Activated T-cell treated with anti-CD3 and anti-CD28 coated beads for 4 hours (primary cell): Measurements from ENCODE around the gene LINC01488.

Experiments used
- DNase-seq: peaks from one replicate; pipeline ENCODE4 v3.0.0-alpha.2; 2020

The LINC01488 gene

DNA sequence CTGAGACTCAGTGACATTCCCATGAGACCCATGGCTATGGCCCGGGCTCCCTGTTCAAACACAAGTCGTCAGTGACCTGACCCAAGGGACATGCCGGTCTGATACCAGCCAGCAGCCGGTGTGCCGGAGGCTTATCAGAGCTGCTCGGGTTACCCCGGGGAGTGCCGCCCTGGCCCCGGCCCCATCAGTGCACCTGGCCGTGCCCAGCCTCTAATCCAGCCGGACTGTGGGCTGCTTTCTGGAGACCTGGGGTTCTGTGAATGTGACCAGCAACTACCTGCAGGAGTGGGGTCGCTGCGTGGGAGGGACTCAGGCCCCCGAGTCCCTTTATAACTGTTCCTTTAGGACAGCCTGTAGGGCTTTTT lies 52.7 kb downstream of the LINC01488 start:
- DNase-seq: no peak

GRCh38 chr11:69535908-69536307 lies 54.4 kb downstream of the LINC01488 start:
- no peak for DNase-seq

DNA sequence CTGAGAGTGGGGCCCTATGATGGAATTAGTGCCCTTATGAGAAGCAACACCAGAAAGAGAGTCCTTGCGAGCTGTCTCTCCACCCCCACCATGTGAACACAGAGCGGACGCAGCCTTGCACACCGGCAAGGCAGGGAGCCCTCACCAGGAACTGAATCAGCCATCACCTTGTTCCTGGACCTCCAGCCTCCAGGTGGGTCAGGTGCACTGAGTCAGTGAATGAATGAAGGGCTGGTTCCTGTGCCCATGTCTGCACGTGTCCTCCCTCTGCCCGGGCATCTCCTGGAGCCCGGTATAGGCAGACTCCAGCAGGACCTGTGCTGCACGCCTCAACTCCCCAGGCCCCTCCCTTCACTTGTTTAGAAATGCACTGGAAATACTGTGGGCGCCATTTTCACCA lies 54.9 kb downstream of the LINC01488 start:
- DNase-seq: no peak

- no peak for DNase-seq
These were observed 55.7 kb downstream of the LINC01488 start for GRCh38 chr11:69537126-69537525.

- DNase-seq: no peak
These were observed 56.6 kb downstream of the LINC01488 start for GRCh38 chr11:69537855-69538640.

DNA sequence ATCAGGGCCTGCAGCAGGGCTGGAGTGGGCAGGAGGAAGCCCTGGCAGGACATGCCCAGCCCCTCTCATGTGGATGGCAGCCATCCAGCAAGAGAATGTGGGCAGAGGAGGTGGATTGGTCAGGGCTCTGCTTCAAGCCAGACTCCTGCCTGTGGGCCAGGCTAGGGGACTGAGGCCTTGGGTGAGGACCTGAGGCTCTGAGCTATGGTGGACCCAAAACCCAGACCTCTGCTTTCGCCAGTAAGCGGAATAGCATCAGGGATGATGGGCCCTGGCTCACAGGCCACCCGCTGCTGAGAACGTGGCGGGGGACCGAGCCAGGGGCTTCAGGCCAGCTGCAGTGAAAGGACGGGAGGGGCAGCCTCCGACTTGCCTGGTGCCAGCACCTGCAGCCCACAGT lies 57.4 kb downstream of the LINC01488 start:
- no peak for DNase-seq

- no peak for DNase-seq
These were observed 58.1 kb downstream of the LINC01488 start for GRCh38 chr11:69539416-69540117.

GRCh38 chr11:69540118-69541000 lies 58.9 kb downstream of the LINC01488 start:
- no peak for DNase-seq

DNA sequence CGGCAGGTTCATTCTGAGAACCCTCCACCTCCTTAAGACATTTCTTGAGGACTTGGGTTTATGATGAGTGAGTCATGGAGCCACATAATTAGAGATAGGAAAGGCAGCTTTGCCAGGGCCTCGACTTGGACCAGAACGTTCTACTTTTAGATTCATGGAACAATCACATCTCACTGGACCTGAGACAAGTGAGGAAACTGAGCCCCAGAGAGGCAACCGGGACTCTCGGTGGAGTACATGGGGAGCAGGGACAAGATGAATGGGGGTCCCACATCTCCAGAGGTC lies 59.5 kb downstream of the LINC01488 start:
- DNase-seq: no peak

DNA sequence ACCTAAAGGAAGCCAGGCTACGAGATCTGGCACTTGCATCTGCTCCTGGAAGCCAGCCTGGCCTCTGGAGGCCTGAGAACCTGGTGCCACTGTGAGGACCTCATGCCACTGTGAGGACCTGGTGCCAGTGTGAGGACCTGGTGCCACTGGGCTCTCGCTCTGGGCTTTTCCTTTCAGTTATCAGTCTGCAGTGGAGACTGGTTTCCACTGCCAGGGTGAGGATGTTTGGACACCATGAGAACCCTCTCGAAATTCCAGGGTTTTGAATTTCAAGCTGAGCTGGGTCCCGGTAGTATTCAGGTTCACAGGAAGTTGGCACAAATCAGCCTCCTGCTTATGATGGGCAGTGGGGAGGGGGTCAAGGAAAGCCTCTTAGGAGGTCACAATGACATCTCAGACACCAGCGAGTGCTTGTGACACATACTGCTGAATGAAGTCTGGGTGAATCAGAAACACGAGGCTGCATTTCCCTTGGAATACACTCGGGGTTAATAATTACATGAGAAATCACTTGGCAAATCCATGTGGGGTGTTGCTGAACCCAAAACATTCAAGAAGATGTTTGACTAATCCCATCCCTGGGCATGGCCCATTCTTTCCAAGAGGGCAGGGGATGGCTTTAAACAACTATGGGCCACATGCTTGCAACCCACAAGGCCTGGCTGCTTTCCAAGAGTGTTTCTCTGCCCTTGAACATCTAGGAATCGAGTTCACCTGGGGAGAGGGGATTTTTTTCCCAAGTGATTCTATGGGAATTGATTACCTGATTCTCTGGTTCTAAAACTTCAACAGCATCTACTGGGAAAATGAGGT lies 60.2 kb downstream of the LINC01488 start:
- DNase-seq: no peak

DNA sequence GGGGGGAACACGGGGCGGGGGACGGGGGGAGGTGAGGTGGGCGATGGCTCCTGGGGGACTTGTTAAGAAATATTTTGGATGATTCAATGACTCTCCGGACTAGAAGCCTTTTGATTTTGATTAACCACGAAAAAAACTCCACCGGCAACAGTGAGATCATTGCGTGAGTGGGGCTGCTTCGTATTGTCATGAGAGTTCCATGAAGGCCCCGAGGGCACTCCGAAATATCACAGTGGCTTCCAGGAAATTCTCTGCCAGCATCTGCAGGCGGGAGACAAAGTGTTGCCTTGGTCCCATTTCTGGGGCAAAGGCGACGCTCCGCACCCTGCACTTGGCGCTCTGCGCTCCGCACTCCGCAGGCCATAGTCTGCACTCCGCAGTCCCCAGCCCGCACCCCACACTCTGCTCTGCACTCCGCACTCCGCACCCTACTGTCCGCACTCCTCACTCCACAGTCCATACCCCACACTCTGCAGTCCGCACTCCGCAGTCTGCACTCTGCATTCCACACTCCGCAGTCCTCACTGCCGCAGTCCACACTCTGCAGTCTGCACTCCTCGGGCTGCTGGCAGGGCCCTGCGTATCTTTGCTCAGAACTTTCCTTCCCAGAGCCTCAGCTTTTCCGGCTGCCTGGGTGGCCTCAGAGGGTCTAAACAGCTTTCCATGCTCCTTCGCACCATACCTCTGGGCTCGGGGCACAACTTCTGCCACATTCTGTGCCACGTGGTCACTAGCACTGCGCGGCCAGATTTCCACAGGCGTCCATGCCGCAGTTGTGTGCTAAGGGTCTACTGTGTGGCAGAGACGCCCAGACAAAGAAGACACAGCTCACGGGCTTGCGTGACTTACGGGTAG lies 61.1 kb downstream of the LINC01488 start:
- no peak for DNase-seq
